IPS DF 19.7 (cell line): ENCODE data around the gene AKAIN1.
A peak's percentile ranks its signal among the peaks of the same experiment; 100 is the strongest.

Experiments used
- DNase-seq: peaks from one replicate; pipeline ENCODE4 v3.0.0-alpha.2; 2013; ENCODE audit warnings: low read depth, low spot score

The AKAIN1 gene

GRCh38 chr18:5162111-5162510, 34.9 kb downstream of the AKAIN1 start:
- DNase-seq: no peak

- no peak for DNase-seq
Measured at GRCh38 chr18:5159080-5159479, 38.0 kb downstream of the AKAIN1 start.

- no peak for DNase-seq
Measured at GRCh38 chr18:5158587-5158986, 38.5 kb downstream of the AKAIN1 start.

GRCh38 chr18:5158172-5158571, 38.9 kb downstream of the AKAIN1 start:
- no peak for DNase-seq

GRCh38 chr18:5155907-5156287, 41.2 kb downstream of the AKAIN1 start:
- no peak for DNase-seq

- no peak for DNase-seq
Measured at GRCh38 chr18:5155218-5155906, 41.7 kb downstream of the AKAIN1 start.

- DNase-seq: peak; percentile 15
Measured at GRCh38 chr18:5152343-5153020, 44.6 kb downstream of the AKAIN1 start.

GRCh38 chr18:5150894-5151293, 46.2 kb downstream of the AKAIN1 start:
- DNase-seq: no peak

- no peak for DNase-seq
Measured at GRCh38 chr18:5146093-5146492, 51.0 kb downstream of the AKAIN1 start.

GRCh38 chr18:5145168-5145825, 51.8 kb downstream of the AKAIN1 start:
- no peak for DNase-seq

GRCh38 chr18:5144629-5145028, 52.4 kb downstream of the AKAIN1 start:
- no peak for DNase-seq

- no peak for DNase-seq
Measured at GRCh38 chr18:5142859-5143258, 54.2 kb downstream of the AKAIN1 start.

GRCh38 chr18:5142131-5142530, 54.9 kb downstream of the AKAIN1 start:
- DNase-seq: no peak

- no peak for DNase-seq
Measured at GRCh38 chr18:5137261-5137660, 59.8 kb downstream of the AKAIN1 start.

- no peak for DNase-seq
Measured at GRCh38 chr18:5132987-5133386, 64.1 kb downstream of the AKAIN1 start.

- no peak for DNase-seq
Measured at GRCh38 chr18:5122272-5122671, 74.8 kb downstream of the AKAIN1 start.

- no peak for DNase-seq
Measured at GRCh38 chr18:5110266-5110665, 86.8 kb downstream of the AKAIN1 start.

GRCh38 chr18:5107988-5108387, 89.1 kb downstream of the AKAIN1 start:
- DNase-seq: no peak

GRCh38 chr18:5106730-5107129, 90.3 kb downstream of the AKAIN1 start:
- DNase-seq: no peak

- DNase-seq: peak; percentile 25
Measured at GRCh38 chr18:5104246-5104645, 92.8 kb downstream of the AKAIN1 start.

- no peak for DNase-seq
Measured at GRCh38 chr18:5103693-5104092, 93.4 kb downstream of the AKAIN1 start.

GRCh38 chr18:5103286-5103685, 93.8 kb downstream of the AKAIN1 start:
- DNase-seq: no peak

- DNase-seq: peak; percentile 17
Measured at GRCh38 chr18:5097116-5097703, 99.8 kb downstream of the AKAIN1 start.
